Measurements from ENCODE around the gene GABRR1. TPM values are rescaled to one million over a fixed set of nuclear protein-coding genes. Genes with fewer than 3 reads are reported as not detected.

The GABRR1 gene
- polyA plus RNA-seq, 1 experiment: not detected

- Histone ChIP-seq H3K4me3 (ENCODE audit: low read depth, low read length) (no peak overlapping the region), H3K27me3 (ENCODE audit: control insufficient read depth, insufficient read depth, low read length) (peaks cover 3% of the 10 kb centered on the region), H3K9me3 (ENCODE audit: control insufficient read depth, insufficient read depth, low read length) (no peaks in the 10 kb centered on the region; the same call in 1 of the 2 replicates), H3K27ac (ENCODE audit: low read depth, low read length) (no peak overlapping the region)
- POLR2A ChIA-PET: no interaction called here
- CTCF ChIA-PET: no interaction called here
- TF ChIP-seq CTCF (IDR thresholded peaks at IDR 0.05; ENCODE audit: low read depth, low read length): no peak
- no peak for DNase-seq (ENCODE audit: low read depth, low spot score)
Observed at GRCh38 chr6:89190741-89191140, 26.4 kb downstream of the GABRR1 start.

GRCh38 chr6:89187504-89187903 is 29.7 kb downstream of the GABRR1 start:
- Histone ChIP-seq H3K9me3 (ENCODE audit: control insufficient read depth, insufficient read depth, low read length) (no peaks in the 10 kb centered on the region), H3K27ac (ENCODE audit: low read depth, low read length) (no peak overlapping the region), H3K27me3 (ENCODE audit: control insufficient read depth, insufficient read depth, low read length) (peaks cover 5% of the 10 kb centered on the region), H3K4me3 (ENCODE audit: low read depth, low read length) (no peak overlapping the region)
- DNase-seq (ENCODE audit: low read depth, low spot score): no peak
- CTCF ChIA-PET: no interaction called here
- TF ChIP-seq CTCF (IDR thresholded peaks at IDR 0.05; ENCODE audit: low read depth, low read length): no peak
- POLR2A ChIA-PET: no interaction called here

- no peak for TF ChIP-seq CTCF (IDR thresholded peaks at IDR 0.05; ENCODE audit: low read depth, low read length)
- peaks cover 5% of the 10 kb centered on the region for H3K27me3 ChIP-seq (ENCODE audit: control insufficient read depth, insufficient read depth, low read length)
- no peak for DNase-seq (ENCODE audit: low read depth, low spot score)
- no peaks in the 10 kb centered on the region for H3K9me3 ChIP-seq (ENCODE audit: control insufficient read depth, insufficient read depth, low read length)
- H3K4me3 ChIP-seq (ENCODE audit: low read depth, low read length): no peak overlapping the region
- no peak overlapping the region for H3K27ac ChIP-seq (ENCODE audit: low read depth, low read length)
- ChIA-PET POLR2A (no interaction called here), CTCF (no interaction called here)
Observed at GRCh38 chr6:89186762-89187161, 30.4 kb downstream of the GABRR1 start.

- Histone ChIP-seq H3K27ac (ENCODE audit: low read depth, low read length) (no peak overlapping the region), H3K27me3 (ENCODE audit: control insufficient read depth, insufficient read depth, low read length) (peaks cover 5% of the 10 kb centered on the region), H3K9me3 (ENCODE audit: control insufficient read depth, insufficient read depth, low read length) (no peaks in the 10 kb centered on the region), H3K4me3 (ENCODE audit: low read depth, low read length) (no peak overlapping the region)
- ChIA-PET CTCF (no interaction called here), POLR2A (no interaction called here)
- no peak for TF ChIP-seq CTCF (IDR thresholded peaks at IDR 0.05; ENCODE audit: low read depth, low read length)
- no peak for DNase-seq (ENCODE audit: low read depth, low spot score)
Observed at GRCh38 chr6:89184344-89184743, 32.8 kb downstream of the GABRR1 start.

- POLR2A ChIA-PET: no interaction called here
- no peak for DNase-seq (ENCODE audit: low read depth, low spot score)
- no peak for TF ChIP-seq CTCF (IDR thresholded peaks at IDR 0.05; ENCODE audit: low read depth, low read length)
- H3K27me3 ChIP-seq (ENCODE audit: control insufficient read depth, insufficient read depth, low read length): peaks cover 5% of the 10 kb centered on the region
- no peak overlapping the region for H3K27ac ChIP-seq (ENCODE audit: low read depth, low read length)
- no peak overlapping the region for H3K4me3 ChIP-seq (ENCODE audit: low read depth, low read length)
- H3K9me3 ChIP-seq (ENCODE audit: control insufficient read depth, insufficient read depth, low read length): no peaks in the 10 kb centered on the region
- CTCF ChIA-PET: no interaction called here
Observed at GRCh38 chr6:89183294-89183693, 33.9 kb downstream of the GABRR1 start.

Data from AG04450 (cell line).